ENCODE results near the gene ADNP.

- TF ChIP-seq CTCF (conservative IDR thresholded peaks at IDR 0.05; ENCODE audit: low read depth, low read length) (no peak), EZH2 (IDR thresholded peaks at IDR 0.05; ENCODE audit: low read length, unreplicated experiment) (no peak), EZH2phosphoT487 (IDR thresholded peaks at IDR 0.05; ENCODE audit: borderline replicate concordance, low read length) (no peak)
Observed at GRCh38 chr20:50857348-50857747, 73.9 kb downstream of the ADNP start.
